GM12865 (cell line): Measurements from ENCODE around the gene RAD52.

Experiments used
- DNase-seq: peaks from one replicate; pipeline ENCODE4 v3.0.0; 2010; ENCODE audit warnings: low read depth
- H3K4me3 ChIP-seq: 2 replicates; pipeline ENCODE4 v1.5.1; 2011; ENCODE audit warnings: mild to moderate bottlenecking, low read depth, low read length, control low read depth
- TF ChIP-seq, protein P1 (sequence below): IDR thresholded peaks from 2 replicates; pipeline ENCODE4 v1.5.1; 2011; ENCODE audit warnings: low read length, control low read depth, low read depth, inconsistent platforms; ENCODE audit not compliant: insufficient read depth; ENCODE audit errors: missing control alignments

The RAD52 gene

GRCh38 chr12:910416-910815 lies 39.1 kb downstream of the RAD52 start:
- TF ChIP-seq, protein P1, sequence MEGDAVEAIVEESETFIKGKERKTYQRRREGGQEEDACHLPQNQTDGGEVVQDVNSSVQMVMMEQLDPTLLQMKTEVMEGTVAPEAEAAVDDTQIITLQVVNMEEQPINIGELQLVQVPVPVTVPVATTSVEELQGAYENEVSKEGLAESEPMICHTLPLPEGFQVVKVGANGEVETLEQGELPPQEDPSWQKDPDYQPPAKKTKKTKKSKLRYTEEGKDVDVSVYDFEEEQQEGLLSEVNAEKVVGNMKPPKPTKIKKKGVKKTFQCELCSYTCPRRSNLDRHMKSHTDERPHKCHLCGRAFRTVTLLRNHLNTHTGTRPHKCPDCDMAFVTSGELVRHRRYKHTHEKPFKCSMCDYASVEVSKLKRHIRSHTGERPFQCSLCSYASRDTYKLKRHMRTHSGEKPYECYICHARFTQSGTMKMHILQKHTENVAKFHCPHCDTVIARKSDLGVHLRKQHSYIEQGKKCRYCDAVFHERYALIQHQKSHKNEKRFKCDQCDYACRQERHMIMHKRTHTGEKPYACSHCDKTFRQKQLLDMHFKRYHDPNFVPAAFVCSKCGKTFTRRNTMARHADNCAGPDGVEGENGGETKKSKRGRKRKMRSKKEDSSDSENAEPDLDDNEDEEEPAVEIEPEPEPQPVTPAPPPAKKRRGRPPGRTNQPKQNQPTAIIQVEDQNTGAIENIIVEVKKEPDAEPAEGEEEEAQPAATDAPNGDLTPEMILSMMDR, result no peak
- no peak overlapping the region for H3K4me3 ChIP-seq
- DNase-seq, result no peak

- no peak overlapping the region for H3K4me3 ChIP-seq
- no peak for DNase-seq
- TF ChIP-seq, protein P1, result no peak
Measured at GRCh38 chr12:909861-910260, 39.6 kb downstream of the RAD52 start.

DNA sequence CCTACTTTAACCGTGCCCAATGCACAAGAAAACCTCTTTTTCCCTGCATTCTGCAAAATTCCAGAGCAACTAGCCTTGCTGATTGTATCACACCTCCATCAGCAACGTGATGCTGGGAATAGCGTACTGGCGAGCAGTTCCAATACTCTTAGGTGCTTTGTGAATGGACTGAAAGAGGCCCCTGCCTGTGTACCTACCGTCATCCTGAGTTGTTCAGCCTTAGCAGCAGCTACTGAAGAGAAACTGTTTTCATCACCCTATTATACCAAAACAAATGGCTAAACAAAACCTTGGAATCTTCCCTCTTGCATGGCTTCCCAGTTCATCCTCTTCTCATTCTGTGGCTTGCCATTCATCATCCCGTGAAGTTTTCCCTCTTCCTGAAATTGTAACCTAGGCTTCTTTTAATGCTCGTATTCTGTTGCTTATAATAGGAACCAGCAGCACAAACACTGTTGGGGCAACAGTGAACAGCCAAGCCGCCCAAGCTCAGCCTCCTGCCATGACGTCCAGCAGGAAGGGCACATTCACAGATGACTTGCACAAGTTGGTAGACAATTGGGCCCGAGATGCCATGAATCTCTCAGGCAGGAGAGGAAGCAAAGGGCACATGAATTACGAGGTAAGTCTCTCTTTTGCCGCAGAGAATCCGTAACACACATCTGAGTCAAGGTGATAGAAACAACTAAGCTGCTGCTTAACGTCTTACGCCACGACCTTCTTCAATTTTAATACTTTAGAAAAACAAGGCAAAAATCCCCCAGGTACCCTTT lies 41.9 kb downstream of the RAD52 start:
- H3K4me3 ChIP-seq, result no peak overlapping the region
- TF ChIP-seq, protein P1, result no peak
- DNase-seq, result no peak

- TF ChIP-seq, protein P1, result no peak
- no peak for DNase-seq
- H3K4me3 ChIP-seq, result no peak overlapping the region
Measured at GRCh38 chr12:906062-906585, 43.4 kb downstream of the RAD52 start.

GRCh38 chr12:905261-906031 lies 44.0 kb downstream of the RAD52 start:
- TF ChIP-seq, protein P1, result no peak
- H3K4me3 ChIP-seq, result no peak overlapping the region
- DNase-seq, result no peak

- no peak for DNase-seq
Measured at GRCh38 chr12:904010-904414, 45.5 kb downstream of the RAD52 start.

More at GRCh38 chr12:904010-904414, 45.5 kb downstream of the RAD52 start:
- no peak overlapping the region for H3K4me3 ChIP-seq
- TF ChIP-seq, protein P1, result no peak
